SK-N-SH treated with all-trans-retinoic acid at 6 μM for 48 hours (cell line): Measurements from ENCODE around the gene B4GALNT4.

ENCODE experiments used
- BACH2 ChIP-seq: fragments of 250-450 bp; sonication (Bioruptor Pico); IDR thresholded peaks from 2 replicates; pipeline ENCODE4 v1.9.0; 2021; ENCODE audit warnings: mild to moderate bottlenecking, borderline replicate concordance
- CREB5 ChIP-seq: fragments of 250-450 bp; sonication (Bioruptor Pico); IDR thresholded peaks from 2 replicates; pipeline ENCODE4 v1.5.1; 2020; ENCODE audit warnings: low read depth, mild to moderate bottlenecking, moderate library complexity
- GLIS3 ChIP-seq: fragments of 250-450 bp; sonication (Bioruptor Pico); IDR thresholded peaks from 2 replicates; pipeline ENCODE4 v1.5.0; 2020; ENCODE audit warnings: mild to moderate bottlenecking, moderate library complexity
- PATZ1 ChIP-seq: fragments of 250-450 bp; sonication (Bioruptor Pico); IDR thresholded peaks from 2 replicates; pipeline ENCODE4 v1.8.0; 2020; ENCODE audit warnings: mild to moderate bottlenecking, moderate library complexity, borderline replicate concordance
- ZNF565 ChIP-seq: fragments of 450-650 bp; formaldehyde crosslinking; conservative IDR thresholded peaks from 2 replicates; pipeline ENCODE4 v1.5.0; 2020; ENCODE audit warnings: low read depth, mild to moderate bottlenecking, moderate library complexity

- TF ChIP-seq BACH2 (CRISPR knock-in tag): no peak
- TF ChIP-seq ZNF565: no peak
- no peak for TF ChIP-seq CREB5 (CRISPR knock-in tag)
- no peak for TF ChIP-seq GLIS3
- no peak for TF ChIP-seq PATZ1
Observed at GRCh38 chr11:429391-429790, 60.1 kb downstream of the B4GALNT4 start.
